NCI-H187 (cell line): Measurements from ENCODE around the gene GPR83.
"Not testable (repeated sequence)": the region's sequence is repeated elsewhere in the genome, so short reads cannot be mapped to it uniquely, and the experiment has no call there.

Experiments used
- DNase-seq, 2 experiments: peaks; one replicate each; lab custom pipeline; 2025; lab: John Stamatoyannopoulos, UW

GPR83 gene

DNA sequence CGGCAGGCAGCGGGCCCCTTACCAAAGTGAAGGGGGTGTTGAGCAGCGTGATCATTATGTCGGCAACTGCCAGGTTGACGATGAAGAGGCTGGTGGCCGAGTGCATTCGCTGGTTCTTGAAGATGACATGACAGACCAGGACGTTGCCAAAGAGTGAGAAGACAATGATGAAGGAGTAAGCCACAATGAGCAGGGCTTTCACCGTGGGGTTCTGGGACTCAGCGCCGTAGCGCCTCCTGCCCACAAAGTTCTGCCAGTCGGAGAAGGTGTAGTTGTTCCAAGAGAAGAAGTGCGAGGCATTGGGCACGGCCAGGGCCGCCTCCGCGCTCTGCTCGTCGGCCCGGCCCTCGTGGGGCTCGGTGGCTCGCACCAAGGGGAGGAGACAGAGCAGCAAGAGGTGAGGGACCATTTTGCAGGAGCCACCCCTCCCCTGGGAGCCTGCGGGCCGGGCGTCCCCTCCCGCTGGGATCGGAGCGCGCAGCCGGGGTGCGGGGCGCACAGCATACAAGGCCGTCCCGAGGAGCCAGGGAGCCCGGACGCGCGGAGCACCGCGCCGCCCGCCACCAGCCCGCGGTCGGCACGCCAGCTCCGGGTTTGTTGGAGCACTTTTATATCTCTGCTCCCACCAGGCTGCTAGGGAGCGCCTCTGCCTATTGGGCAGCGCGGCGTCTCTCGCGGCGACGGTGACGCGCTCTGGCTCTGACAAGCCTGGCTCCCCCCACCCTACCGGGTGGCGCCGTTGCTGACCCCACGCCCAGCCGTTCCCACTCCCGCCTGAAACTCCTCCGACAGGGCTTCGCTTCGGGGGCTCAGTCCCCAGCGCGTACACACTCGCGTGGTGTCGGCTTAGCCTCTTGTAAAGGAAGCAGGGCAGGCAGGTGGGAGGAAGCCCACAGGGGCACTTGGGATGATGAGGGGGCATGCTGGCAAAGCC lies at the start of gene GPR83:
TSS of gene GPR83 (minus strand) at position 581 of the 934 bp plus-strand sequence. CDS start at position 409, 172 bp downstream.
- DNase-seq = no peak

- no peak for DNase-seq
These were observed 48.8 kb upstream of the GPR83 start for GRCh38 chr11:94450048-94450447.

DNA sequence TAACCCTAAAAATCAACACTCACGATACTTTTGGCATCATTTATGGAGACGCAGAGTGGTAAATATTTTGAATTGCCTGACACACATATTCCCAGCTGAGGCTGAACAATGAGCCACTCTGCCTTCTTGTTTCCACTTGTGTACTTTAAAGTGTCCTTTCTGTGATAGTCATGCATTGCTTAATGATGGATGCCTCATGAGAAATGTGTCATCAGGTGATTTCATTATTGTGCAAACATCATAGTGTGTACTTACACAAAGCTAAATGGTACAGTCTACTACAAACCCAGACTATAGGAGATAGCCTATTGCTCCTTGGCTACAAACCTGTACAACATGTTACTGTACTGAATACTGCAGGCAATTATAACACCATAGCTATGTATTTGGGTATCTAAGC lies 48.2 kb upstream of the GPR83 start:
- no peak for DNase-seq

DNA sequence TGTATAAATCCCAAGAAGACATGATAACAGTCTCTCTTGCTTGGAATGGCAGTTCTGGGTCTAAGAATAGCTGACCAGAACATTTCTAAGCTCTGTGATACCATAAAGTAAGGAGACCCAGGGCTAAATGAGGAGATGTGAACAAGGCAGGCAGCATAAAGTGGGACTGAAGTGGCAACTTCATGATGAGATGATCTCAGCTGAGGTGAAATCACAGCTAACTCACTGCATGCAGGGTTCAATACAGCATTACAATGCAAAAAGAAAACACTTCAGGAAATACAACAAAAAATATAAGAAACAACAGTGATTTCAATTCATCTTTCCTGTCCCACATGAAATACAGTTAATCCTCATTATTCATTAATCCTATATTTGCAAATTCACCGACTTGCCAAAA lies 47.8 kb upstream of the GPR83 start:
- DNase-seq = no peak

GRCh38 chr11:94447149-94447548 lies 45.9 kb upstream of the GPR83 start:
- no peak for DNase-seq

DNA sequence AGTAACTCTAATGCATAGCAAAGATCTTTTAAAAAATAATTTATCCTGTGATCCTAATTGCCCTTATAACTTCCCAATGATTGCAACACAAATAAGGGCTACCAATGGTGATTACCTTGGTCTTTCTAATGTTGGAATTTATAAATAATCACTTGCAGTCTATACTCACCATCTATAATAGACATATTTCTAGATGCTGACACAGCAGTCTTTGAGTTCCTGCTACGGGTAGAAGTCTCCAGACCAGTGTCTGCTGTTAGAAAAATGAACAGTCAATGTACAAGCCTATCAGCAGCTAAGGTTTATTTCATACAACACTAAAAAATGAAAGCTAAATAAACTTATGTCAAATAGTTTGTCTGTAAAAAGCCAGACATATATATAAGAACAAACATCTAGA lies 44.4 kb upstream of the GPR83 start:
- no peak for DNase-seq

GRCh38 chr11:94433049-94433448 lies 31.8 kb upstream of the GPR83 start:
- no peak for DNase-seq

- no peak for DNase-seq
These were observed 23.4 kb upstream of the GPR83 start for GRCh38 chr11:94424662-94425061.

- DNase-seq = no peak
These were observed 22.8 kb upstream of the GPR83 start for GRCh38 chr11:94424011-94424410.

GRCh38 chr11:94423507-94423906 lies 22.3 kb upstream of the GPR83 start:
- no peak for DNase-seq

GRCh38 chr11:94418123-94418765 lies 17.0 kb upstream of the GPR83 start:
- DNase-seq = no peak

- DNase-seq = no peak
These were observed 16.3 kb upstream of the GPR83 start for GRCh38 chr11:94417386-94417987.

DNA sequence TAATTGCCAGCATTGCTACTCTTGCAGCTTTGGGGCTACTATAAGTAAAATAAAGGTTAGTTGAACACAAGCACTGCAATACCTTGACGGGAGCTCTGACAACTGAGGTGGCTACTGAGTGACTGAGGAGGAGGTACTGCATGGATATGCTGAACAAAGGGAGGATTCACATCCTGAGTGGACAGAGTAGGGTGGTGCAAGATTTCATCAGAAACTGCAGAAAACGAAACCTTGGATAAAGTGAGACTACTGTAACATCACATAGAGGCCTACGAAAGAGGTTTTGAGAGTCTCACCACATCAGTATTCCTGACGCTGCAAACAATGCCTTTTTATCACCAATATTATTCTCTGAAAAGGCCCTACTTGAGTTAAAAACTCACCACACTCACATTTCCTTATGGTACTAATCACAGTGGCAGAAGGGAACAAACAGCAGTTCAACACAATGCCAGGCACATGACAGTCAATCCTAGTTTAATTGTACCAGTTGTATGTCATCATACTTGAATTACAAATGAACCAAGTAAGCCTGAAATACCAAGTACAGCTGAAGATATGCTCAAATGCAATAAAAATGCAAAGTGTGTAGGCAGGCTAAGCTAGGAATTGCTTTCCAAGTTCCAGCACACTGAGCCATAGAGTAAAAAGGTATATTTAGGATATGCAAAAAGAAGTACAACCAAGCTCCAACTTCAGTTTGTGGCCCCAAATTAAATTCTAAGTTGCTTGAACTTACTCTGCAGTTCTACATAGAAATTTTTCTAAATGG lies 4.0 kb upstream of the GPR83 start:
- no peak for DNase-seq

- DNase-seq = no peak
These were observed 1.1 kb upstream of the GPR83 start for GRCh38 chr11:94402355-94402754.

DNA sequence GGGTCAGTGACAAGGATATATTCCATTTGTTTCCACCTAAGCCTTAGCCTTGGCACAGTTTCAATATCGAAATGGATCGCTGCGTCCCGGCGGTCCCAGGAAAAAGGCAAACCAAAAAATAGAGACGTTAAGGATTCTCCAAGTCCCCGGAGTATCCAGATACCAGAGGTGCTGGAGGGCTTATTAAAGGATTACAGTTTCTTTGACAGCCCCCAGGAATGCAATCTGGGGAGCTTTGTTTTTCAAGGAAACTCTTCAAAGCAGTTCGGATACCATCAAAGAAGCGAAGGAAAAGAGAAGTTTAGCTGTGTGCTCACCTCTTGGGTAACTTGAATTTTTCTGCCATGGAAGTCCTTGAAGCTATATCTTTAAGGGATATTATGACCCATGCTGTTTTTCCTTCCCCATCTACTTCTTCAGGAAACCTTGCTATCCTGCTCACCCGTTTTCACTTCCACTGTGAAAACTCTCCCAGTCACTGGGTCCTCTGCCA lies 600 bp upstream of the GPR83 start:
- DNase-seq = no peak

- no peak for DNase-seq
These were observed 771 bp downstream of the GPR83 start for GRCh38 chr11:94400457-94400838.

DNA sequence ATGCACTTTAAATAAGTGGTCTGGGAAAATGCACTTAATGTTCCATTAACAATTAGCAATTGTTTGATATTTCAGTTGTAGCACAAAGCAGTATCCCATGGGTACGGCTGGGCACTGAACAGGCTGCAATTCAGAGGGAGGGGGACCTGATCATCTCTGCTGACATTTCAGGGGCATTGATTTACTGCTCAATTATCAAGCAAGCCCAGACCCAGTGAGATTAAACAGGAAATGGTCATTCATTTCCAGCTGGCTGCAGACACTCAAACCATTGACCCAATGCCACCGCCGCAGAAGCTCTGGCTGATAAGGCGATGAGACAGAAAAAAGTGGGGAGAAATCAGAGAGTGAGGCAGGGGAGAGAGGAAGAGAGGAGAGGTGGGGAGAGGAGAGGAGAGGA lies 1.2 kb downstream of the GPR83 start:
- DNase-seq = no peak

- DNase-seq = no peak
These were observed 3.1 kb downstream of the GPR83 start for GRCh38 chr11:94398101-94398500.

DNA sequence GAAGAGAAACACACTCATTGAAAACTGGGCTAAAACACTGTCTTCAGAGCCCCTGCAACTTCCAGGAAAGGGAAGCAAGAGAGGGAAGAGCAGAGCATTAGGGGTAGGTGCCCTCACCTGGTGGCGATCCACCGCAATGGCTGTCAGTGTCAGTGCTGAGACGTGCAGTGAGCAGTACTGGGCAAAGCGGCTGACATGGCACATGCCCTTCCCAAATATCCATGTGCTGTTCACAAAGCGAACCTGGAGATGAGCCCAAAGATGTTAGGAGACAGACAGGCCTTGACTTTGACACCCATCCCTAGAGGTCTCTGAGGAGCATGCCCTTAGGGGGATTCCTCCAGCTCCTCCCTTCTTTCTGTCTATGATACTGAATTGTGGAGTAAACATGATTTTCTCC lies 4.9 kb downstream of the GPR83 start:
- DNase-seq = no peak

- not testable (repeated sequence) for DNase-seq
These were observed 9.3 kb downstream of the GPR83 start for GRCh38 chr11:94391937-94392336.

DNA sequence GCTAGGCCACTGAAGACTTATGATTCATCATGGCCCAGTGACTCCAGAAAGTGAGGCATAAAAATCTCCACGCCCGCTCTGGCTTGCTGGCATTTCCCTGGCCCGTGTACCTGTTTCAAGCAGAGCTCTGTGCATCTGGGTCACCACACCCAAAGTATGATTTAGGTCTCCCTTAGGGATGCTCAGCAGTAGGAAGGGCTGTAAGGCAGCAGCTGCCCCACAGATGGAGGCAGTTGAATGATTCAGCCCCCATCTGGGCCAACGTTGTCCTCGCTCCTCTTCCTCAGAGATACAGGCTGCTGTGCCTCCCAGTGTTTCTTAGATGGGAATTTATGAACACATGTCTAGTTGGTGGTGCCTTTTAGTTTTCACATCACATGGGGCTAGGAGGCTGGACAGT lies 21.6 kb downstream of the GPR83 start:
- DNase-seq = no peak

DNA sequence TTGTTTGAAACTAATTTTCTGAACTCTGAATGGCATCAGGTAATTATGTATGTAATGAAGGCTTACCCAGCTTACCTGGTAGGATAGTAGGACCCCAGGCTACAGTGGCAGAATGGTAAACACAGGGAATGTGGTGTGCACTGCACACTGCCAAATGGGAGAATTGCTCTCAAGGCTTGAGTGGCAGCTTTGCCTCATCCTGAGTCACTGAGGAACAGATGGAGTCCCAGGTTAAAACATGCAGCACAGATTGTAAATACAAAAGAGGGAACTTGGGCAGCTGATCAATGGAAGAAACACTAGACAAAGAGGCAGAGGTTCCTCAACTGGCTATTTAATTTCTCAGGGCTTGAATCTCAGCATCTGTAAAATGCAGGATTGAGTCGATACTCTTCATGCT lies 24.4 kb downstream of the GPR83 start:
- DNase-seq = no peak
